NCI-H128 (cell line): ENCODE results near the gene KCNIP3.

Source experiments
- DNase-seq: peaks from one replicate; lab custom pipeline; 2025; ENCODE audit not compliant: unreplicated experiment; lab: John Stamatoyannopoulos, UW

Gene KCNIP3

DNA sequence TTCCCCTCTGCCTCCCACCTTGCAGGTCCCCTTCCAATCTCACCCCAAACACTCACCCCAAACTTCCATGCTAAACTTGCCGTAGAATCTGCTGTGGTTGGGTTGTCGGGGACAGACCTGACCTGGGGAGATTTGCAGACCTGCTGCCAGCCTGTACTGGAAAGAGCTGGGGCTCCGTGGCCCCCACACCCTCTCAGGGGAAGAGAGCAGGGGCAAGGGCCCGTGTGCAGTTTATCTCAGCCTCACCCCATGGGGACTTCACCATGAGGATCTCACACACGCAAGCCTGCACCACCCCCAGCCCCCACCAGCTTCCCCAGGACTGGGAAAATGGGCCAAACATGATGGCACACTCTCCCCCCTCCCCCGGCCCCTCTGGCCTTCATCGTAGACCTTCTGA, 30.7 kb downstream of the KCNIP3 start:
- DNase-seq: no peak

DNA sequence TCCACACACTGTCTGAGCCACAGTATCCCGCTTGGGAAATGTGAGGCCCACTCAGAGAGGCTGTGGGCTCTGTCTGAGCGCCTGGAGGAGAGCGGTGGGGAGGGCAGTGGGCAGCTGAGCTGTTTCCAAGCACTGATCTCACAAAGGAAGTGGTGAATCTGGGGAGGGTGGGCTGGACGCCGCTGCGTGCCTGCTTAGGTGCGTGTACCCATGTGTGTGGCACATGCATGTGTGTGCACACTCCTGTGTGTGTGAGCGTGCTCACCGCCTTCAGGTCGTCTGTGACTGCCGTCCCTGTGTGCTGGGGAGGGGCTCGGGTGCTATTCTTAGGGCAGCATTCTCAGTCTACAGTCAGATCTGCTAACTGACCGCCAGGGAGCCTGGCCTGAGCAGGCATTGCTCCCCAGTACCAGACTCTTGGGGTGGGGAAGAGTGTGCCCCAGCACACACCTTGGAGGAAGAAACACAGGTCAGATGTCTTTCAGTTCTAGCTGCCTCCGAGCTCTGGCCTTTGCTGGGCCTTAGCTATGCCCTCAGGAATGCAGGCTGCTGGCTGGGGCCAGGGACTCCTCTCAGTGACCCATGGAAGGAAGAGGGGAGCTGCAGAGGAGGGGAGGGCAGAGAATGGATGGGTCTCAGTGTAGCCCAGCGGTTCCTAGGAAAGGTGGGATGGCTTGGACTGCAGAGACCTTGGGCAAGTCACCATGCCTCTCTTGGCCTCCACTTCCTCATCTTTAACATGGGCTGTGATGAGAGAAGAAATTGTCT, 31.4 kb downstream of the KCNIP3 start:
- no peak for DNase-seq

DNA sequence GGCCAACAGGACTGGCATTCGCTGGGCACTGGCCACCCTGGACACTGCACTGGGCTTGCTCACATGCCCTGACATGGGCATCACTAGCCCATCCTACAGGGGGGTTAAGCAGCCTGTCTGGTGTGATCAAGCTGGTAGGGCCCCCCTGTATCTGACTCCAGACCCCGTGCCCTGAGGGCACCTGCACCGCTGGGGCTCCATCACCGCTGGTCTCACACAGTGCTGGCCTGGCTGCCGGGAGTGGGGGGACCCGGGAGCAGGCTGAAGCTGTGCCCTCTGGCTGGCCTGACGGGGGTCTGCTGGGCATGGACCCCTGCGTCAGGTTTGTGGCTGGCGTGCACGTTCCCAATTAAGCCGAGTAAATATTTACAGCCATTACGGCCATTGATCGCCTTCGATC, 32.3 kb downstream of the KCNIP3 start:
- DNase-seq: no peak

DNA sequence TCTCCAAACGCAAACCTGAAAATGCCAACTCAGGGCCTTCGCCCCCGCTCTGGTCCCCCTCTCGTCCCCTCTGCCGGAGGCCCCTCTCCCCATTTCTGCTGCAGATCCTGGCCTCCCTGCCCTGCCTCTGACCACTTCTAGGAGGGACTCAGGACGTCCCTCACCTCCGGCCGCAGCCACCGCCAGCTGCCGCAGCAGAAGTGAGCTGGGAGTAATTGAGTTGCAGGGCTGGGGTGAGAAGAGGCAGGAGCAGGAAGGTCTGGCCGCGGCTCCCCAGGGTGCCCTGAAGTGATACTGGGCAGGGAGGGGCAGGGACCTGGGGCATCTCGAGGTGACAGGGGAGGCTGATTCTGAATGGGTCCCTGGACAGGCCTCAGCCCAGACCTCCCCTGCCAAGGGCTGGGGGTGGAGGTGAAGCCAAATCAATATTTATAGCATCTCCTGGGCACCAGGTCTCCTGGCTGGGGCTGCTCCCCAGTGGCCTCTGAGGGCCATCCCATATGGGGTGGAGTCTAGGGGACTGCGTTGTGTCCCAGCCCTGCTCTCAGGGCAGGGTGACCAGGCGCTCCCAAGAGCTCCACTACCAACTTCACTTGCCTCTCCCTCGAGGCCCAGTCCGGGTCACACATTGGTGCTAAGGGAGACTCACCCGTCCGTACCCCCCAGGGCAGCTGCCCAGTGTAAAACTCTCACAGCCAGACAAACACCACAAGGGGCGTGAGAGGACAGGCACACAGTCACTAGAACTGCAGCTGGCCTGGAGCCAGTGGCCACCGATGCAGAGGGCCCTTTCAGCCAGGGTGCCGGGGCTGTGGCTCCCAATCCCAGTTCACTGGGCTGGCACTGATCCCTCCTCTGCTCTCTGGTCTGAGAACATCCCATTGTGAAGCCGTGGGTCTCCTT, 33.0 kb downstream of the KCNIP3 start:
- no peak for DNase-seq

DNA sequence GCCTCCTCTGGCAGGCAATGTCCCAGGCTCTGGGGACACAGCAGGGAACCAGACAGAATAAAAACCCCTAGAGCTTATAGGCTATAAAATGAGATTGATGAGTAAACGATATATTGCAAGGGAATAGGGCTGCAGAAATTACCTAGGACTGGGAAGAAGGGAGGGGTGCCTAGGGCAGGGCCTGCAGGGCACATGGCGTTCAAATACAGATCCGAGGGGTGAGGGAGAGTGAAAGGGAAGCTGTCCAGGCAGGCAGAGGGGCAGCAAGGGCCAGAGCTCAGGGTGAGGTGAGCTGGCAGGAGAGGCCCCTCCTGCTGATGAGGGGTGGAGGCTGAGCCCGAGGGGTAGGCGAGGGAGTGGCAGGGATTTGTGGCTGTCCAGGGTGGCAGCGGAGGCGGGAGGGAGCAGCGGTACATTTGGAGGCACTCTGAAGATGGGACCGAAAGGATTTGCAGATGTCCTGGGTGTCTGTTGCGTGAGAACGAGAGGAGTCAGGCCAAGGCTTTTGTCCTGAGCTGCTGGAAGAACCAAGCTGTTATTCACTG, 33.7 kb downstream of the KCNIP3 start:
- DNase-seq: no peak

DNA sequence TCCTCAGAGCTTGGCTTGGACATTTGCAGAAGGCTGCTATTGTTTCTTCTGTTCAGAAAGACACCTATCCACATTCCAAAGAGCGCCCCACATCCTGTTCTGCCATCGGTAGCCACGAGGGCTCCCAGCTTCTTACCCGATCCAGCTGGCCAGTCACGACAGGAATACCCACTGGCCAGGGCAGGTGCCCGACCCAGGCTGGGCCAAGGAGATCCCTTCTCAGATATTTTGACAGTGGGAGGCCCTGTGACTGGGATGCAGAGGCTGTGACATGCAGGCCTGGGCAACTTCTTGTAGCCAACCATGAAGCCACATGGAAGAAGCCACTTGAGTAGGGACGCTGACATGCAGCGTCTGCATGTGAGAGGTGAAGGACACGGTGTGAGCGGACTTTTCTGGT, 34.5 kb downstream of the KCNIP3 start:
- no peak for DNase-seq

DNA sequence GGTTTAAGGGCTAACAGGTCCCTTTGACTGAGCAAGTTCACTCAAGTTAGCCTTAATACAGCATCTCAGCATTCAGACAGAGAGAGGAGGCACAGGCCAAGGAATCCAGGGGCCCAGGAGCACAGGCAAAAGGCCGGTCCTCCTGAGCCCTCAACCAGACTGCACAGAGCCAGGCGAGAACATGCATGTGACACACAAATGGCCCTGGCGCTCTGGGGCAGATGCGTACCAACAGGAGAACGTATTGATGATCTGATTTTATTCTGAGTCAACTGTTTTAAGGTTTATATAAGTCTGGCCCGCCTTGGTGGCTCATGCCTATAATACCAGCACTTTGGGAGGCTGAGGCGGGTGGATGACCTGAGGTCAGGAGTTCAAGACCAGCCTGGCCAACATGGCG, 34.9 kb downstream of the KCNIP3 start:
- DNase-seq: no peak

DNA sequence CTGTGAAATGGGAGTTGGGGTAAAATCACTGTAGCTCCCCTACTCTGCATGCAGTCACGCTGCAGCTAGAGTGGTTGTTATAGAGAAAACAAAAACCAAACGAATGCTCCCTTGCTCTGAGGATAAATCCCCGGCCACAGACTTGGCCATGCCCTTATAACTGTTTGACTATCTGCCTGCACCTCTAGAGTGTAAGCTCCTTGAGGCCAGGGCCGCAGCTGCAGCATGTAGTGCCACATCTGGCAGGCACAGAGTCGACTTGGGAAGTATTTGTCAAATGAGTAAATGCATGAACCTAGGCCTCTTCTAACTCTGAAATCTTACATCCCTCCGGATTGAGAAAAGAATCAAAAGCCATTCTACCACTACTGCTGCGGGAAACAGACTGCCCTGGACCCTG, 35.9 kb downstream of the KCNIP3 start:
- no peak for DNase-seq

DNA sequence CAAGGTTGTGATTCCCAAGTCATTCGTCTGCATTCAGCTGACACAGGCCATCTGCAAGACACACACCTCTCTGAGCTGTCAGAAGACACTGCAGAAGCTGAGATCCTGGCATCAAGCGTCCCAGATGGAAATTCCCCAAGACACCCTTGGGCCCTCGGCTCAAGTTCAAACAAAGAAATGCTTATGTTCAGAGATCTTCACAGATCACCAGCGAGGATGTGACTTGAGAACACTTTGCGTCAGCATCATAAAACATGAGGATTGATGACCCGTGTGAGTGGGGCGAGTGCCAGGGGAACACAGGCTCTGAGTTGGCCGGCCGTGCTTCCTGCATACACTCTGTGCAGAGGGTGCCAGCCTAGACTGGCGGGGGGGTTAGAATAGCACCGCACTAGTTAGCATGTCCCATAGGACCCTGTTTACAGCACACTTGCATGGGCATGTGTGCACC, 36.8 kb downstream of the KCNIP3 start:
- DNase-seq: no peak

DNA sequence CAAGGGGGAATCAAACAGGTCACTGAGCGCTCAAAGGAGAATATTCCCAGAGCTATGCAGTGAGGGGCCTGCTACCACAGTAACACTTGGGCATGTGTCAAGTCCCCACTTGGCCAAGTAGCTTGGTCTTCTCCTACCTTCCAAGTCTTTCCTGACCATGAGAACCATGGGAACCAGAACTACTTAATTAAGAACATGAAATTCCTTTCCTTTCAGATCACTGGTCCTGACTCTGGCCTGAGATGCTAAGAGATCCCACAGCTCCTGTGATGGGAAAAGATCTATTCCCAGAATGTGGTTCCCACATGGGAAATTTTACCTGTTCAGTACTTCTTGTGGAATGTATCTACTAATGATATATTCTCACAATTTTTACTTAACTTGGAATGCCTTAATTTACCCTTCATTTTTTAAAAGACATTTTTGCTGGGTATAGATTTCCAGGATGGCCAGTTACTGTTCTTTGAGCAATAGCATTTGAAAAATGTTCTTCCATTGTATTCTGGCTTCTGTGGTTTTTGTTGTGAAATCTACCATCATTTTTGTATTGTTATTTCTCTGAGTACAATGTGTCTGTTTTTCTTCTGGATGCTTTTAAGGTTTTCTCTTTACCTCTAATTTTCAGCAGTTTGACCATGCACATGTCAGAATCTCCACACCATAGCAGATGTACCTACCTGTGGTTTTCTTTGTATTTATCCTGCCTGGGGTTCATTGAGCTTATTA, 37.9 kb downstream of the KCNIP3 start:
- no peak for DNase-seq

DNA sequence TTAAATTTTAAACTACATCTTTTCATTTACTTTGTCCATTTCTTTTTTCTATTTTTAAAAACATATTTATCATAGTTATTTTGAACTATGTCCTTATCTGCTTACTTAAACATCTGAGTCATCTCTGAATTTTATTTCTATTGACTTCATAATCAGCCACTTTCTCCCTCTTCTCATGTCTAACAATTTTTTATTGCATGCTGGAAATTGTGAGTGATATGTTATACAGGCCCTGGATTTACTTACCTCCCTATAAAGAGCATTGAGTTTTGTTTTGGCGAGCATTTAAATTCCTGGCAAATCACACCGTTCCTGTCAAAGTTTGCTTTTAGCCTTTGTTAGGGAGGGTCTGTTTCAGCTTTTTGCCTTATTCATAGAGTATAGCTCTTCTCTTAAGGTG, 39.3 kb downstream of the KCNIP3 start:
- no peak for DNase-seq

DNA sequence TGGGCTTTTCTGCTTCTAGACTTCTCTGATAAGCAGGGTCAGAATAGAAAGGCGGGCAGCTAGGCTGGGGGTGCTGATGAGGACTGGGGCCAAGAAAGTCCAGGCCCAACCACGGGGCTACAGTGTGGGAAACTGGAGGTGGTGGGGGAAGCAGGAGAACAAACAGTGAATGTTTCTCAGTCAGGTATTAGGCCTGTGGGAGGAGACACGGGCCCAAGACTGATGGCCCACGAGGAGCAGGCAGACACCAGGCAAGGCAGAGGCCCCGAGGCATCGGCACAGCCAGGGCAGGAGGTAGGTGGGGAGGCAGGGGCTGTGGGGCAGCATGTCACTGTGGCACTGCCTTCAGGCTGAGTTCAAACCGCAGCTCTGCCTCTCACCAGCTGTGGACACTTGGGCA, 40.7 kb downstream of the KCNIP3 start:
- DNase-seq: no peak

DNA sequence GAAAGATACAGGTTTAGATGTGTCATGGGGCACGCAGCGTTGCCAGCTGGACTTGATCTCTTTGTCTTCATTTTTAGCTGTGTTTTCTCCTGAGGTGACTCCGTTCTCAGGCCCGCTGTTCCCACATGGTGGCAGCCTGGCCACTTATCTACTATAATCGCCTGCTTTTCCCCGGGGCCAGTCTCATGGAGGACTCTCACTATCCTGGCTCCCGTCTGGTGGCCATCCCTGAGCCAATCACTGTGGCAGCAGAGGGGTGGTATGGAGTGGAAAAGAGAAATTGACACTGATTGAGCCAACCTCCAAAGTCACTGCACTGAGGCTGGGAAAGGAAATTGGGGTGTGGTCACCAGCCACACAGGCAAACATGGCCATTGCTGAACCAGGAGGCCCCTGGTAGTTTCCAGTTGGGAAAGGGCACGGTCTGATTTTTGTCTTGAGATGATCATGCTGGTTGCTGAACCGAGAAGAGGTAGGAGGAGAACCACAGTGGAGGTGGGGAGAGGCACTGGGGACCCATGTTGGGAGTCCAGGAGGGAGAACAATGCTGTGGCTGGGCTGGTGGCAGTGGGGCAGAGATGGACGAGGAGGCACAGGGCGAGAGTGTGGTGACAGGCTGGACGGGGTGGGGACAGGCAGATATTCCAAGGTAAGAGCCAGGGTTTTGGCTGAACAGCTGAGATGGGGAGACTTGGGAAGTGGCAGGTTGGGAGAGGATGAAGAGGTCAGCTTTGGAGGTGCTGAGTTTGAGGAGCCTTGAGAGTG, 45.6 kb downstream of the KCNIP3 start:
- no peak for DNase-seq

DNA sequence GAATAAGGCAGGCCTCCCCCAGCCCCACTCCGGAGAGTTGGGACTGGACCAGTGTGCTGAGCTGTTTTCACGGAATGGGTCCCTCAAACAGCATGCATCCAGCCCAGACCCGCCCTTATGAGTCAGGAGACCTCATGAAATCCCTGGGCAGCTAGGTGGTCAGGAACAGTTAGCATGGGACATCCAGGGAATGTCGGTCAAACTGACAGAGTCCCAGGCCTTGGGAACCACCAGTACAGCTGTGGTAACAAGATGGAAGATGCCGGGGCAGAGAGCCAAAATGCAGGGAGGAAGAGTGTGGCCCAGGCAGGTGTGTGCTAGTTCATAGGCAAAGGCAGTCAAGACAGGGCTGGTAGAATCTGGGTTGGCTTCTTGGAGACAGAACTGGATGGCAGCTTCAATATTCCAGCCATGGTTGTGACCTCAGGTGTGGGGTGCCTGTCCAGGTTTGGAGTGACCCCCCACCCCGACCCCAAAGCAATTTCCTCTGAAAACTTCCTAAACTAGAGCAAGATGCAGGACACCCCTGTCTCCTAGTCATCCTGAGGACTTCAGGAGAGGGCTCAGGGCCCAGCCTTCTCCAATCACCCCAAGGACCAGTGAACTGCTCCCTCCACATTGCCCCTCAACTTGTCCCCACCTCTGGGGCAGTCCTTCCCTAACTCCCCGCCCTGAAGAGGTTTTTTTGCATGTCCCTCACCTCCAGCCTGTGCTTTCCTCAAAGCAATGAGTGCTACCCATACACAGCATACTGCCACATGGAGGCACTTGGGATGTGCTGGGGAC, 46.5 kb downstream of the KCNIP3 start:
- DNase-seq: no peak

DNA sequence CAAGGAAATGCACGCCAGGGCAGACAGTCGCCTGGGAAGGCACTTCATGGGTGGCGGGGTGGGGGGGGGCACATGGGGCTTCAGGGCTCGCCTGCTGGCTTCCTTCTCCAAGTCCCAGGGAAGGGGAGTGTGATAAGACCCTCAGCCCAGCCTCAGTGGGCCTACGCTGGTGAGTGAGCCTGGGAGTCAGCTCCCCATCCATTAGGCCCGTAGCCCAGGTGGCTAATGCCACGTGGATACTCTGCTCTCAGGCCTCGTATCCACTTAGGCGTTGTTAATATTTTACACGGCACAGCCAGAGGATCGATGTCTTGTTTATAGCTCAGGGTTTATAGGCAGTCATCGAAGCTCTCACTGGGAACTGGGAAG, 47.1 kb downstream of the KCNIP3 start:
- no peak for DNase-seq

DNA sequence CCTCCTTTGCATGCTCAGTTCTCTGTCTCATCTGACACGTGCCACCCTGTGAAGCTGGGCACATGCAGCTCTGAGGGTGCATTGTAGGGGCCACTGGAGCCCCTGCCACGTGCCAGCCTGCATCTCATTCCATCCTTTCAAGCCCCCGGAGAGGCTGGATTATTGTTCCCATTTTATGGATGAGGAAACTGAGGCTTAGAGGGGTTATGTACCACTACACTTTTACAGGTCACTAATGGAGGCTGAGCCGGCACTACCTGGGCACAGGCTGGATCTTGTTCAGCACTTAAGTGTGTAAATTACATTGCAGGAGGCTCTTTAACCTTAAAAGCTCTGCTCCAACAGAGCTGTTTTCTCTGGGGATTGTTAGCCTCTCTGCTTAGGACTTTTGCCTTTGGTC, 47.5 kb downstream of the KCNIP3 start:
- no peak for DNase-seq

DNA sequence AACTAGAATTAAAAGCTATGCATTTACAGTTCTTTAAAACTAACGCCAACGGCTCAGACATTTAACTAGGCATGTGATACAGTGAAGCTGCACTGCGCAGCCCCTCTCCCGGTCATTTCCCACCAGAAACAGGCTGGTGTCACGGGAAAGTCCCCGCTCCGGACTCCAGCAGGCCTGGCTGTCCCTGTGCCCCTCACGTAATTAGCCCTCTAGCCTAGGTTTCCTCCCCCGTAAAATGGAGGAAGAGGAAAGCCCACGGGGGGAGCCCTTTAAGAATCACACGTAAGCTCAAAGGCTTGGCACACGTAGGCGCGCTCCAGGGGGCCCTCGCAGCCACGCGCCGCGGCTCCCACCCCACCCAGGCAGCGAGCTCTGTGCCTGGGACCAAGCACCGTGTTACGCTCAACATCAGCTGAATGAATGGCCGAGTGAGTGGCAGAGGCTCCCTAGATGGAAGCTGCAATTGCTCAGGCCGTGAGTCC, 48.0 kb downstream of the KCNIP3 start:
- DNase-seq: no peak

DNA sequence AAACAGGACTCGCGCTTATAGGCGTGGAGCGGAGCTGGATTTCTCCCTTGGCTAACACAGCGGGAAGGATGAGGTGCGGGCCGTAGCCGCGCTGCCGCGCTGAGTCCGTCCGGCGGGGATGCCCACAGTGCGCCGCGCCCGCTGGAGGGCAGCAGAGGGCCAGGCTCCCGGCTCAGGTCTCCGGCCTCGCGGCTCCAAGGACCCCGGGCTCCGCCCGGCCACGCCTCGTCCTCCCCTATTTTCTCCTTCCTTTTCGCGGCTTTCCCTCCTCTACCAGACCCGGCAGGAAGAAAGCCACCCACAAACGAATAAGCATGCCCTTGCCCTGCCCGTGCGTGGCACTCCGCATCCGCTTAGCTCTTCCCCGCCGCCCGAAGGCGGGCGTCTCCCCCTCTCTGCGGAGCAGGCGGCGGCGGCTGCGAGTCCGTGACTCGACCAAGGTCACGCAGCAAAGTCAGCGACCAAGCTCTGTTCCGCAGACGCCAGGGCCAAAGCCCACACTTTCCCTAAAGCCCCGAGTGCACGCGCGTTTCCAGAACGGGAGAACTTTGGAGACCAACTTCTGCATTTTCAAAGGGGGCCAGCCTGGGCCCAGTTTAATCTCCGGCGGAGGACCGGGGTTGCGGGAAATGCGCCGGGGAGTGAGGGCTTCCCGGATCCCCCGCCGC, 48.5 kb downstream of the KCNIP3 start:
- DNase-seq: peak; percentile 46

DNA sequence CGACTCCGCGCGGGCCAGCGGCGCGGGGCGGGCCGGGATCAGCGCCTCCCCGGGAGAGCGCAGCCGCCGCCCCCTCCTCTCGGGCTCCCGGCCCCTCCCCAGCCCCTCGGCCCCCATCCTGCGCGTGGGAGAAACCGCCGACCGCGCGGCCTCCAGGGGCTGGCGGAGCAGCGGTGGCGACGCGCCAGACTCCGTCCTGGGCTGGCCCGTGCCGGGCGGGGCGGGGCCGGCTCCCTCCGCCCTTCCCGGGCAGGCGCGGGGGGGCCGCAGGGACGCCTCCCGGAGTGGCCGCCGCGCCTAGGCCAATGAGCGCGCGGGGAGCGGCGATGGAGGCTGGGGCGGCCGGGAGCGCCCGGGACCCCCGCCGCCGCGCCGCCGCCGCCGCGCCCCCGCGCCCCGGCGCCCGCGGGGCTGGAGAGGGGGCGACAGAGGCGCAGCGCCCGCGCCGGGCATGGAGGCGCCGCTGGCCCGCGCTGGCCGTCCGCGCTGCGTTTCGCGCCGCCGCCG, 49.1 kb downstream of the KCNIP3 start:
- DNase-seq: no peak
